Trophoblast cell (in vitro differentiated cells and primary cell): ENCODE measurements around the gene RFC2.

Experiments
- DNase-seq, 2 donors: peaks; one replicate each; pipeline ENCODE4 v3.0.0-alpha.2; 2016
- H2AFZ ChIP-seq: 2 replicates; pipeline ENCODE4 v1.6.1; 2013; ENCODE audit warnings: low read length, moderate library complexity, mild to moderate bottlenecking; ENCODE audit not compliant: insufficient read depth, poor library complexity
- H2AK5ac ChIP-seq: 2 replicates; pipeline ENCODE4 v1.6.1; 2013; ENCODE audit warnings: mild to moderate bottlenecking, low read length
- H2BK120ac ChIP-seq: 2 replicates; pipeline ENCODE4 v1.6.1; 2013; ENCODE audit warnings: low read length, mild to moderate bottlenecking, moderate library complexity; ENCODE audit not compliant: insufficient read depth, poor library complexity
- H2BK12ac ChIP-seq: 2 replicates; pipeline ENCODE4 v1.6.1; 2013; ENCODE audit warnings: mild to moderate bottlenecking, low read length, moderate library complexity
- H2BK5ac ChIP-seq: 2 replicates; pipeline ENCODE4 v1.6.1; 2013; ENCODE audit warnings: low read length, low read depth, moderate library complexity, mild to moderate bottlenecking; ENCODE audit not compliant: poor library complexity
- H3K14ac ChIP-seq: 2 replicates; pipeline ENCODE4 v1.6.1; 2013; ENCODE audit warnings: mild to moderate bottlenecking, low read length
- H3K18ac ChIP-seq: 2 replicates; pipeline ENCODE4 v1.6.1; 2013; ENCODE audit warnings: mild to moderate bottlenecking, low read length
- H3K23ac ChIP-seq: 2 replicates; pipeline ENCODE4 v1.6.1; 2013; ENCODE audit warnings: low read length
- H3K27ac ChIP-seq: 2 replicates; pipeline ENCODE4 v1.5.1; 2013; ENCODE audit warnings: low read depth, mild to moderate bottlenecking, inconsistent platforms, low read length, moderate library complexity
- H3K27me3 ChIP-seq: 2 replicates; pipeline ENCODE4 v1.6.1; 2013; ENCODE audit warnings: inconsistent platforms, mild to moderate bottlenecking, low read length, moderate library complexity; ENCODE audit not compliant: insufficient read depth
- H3K36me3 ChIP-seq, 2 experiments: 1 replicate in 1 of 2; 2 replicates in 1 of 2; pipeline ENCODE4 v1.6.1; 2013; ENCODE audit warnings: low read length in 2 of 2, mild to moderate bottlenecking in 2 of 2, moderate library complexity in 1 of 2; ENCODE audit not compliant: insufficient read depth in 2 of 2, control insufficient read depth in 1 of 2
- H3K4ac ChIP-seq: 2 replicates; pipeline ENCODE4 v1.6.1; 2013; ENCODE audit warnings: low read depth, mild to moderate bottlenecking, low read length, moderate library complexity
- H3K4me1 ChIP-seq, 2 experiments: 1 replicate in 1 of 2; 2 replicates in 1 of 2; pipeline ENCODE4 v1.6.1; 2013; ENCODE audit warnings: low read length in 2 of 2, mild to moderate bottlenecking in 2 of 2, moderate library complexity in 1 of 2; ENCODE audit not compliant: insufficient read depth in 2 of 2, control insufficient read depth in 1 of 2
- H3K4me2 ChIP-seq: 2 replicates; pipeline ENCODE4 v1.6.1; 2013; ENCODE audit warnings: inconsistent platforms, mild to moderate bottlenecking, low read length, moderate library complexity
- H3K4me3 ChIP-seq: 2 replicates; pipeline ENCODE4 v1.5.1; 2013; ENCODE audit warnings: mild to moderate bottlenecking, low read depth, low read length, inconsistent platforms
- H3K79me1 ChIP-seq: one replicate; pipeline ENCODE4 v1.6.1; 2013; ENCODE audit warnings: low read length
- H3K79me2 ChIP-seq: 2 replicates; pipeline ENCODE4 v1.6.1; 2013; ENCODE audit warnings: low read length, mild to moderate bottlenecking; ENCODE audit not compliant: control insufficient read depth, insufficient read depth, poor library complexity
- H3K9ac ChIP-seq: 2 replicates; pipeline ENCODE4 v1.6.1; 2013; ENCODE audit warnings: mild to moderate bottlenecking, low read length
- H3K9me3 ChIP-seq: 2 replicates; pipeline ENCODE4 v1.6.1; 2013; ENCODE audit warnings: low read depth, mild to moderate bottlenecking, control low read depth, inconsistent platforms, low read length; ENCODE audit not compliant: insufficient read depth
- H4K12ac ChIP-seq: 2 replicates; pipeline ENCODE4 v1.6.1; 2013; ENCODE audit warnings: low read depth, mild to moderate bottlenecking, low read length, moderate library complexity
- H4K8ac ChIP-seq: 2 replicates; pipeline ENCODE4 v1.6.1; 2013; ENCODE audit warnings: low read depth, mild to moderate bottlenecking, low read length, moderate library complexity
- H4K91ac ChIP-seq: one replicate; pipeline ENCODE4 v1.6.1; 2013; ENCODE audit warnings: low read depth, mild to moderate bottlenecking, low read length, moderate library complexity
- WGBS: extraction: QIAGEN DNeasy Blood & Tissue Kit; methylation state at CpG from one replicate; pipeline ENCODE4 v1.1.7; 2013; ENCODE audit warnings: missing lambda C conversion rate; ENCODE audit not compliant: insufficient read length, insufficient coverage; ENCODE audit errors: extremely low coverage; 5-methylcytosine and 5-hydroxymethylcytosine counted together

RFC2 gene

GRCh38 chr7:74269757-74270277 is 15.6 kb upstream of the RFC2 start:
- no peaks in the 10 kb centered on the region for H3K27me3 ChIP-seq
- no peak overlapping the region for H3K9ac ChIP-seq
- no peaks in the 10 kb centered on the region for H3K36me3 ChIP-seq
- H4K8ac ChIP-seq, result no peak overlapping the region
- H3K79me2 ChIP-seq, result no peaks in the 10 kb centered on the region
- H3K9me3 ChIP-seq, result no peaks in the 10 kb centered on the region
- no peak overlapping the region for H4K12ac ChIP-seq
- H2AFZ ChIP-seq, result peak overlapping the region; percentile 11
- no peak overlapping the region for H2AK5ac ChIP-seq
- H3K79me1 ChIP-seq, result peaks cover 5% of the 10 kb centered on the region
- no peak overlapping the region for H2BK5ac ChIP-seq
- WGBS, result no CpG with 5 or more reads among the region's 17 CpGs
- no peak overlapping the region for H3K14ac ChIP-seq
- no peak overlapping the region for H4K91ac ChIP-seq
- peaks cover 6 to 9% of the 10 kb centered on the region in 2 experiments for H3K4me1 ChIP-seq
- no peak overlapping the region for H2BK12ac ChIP-seq
- H3K23ac ChIP-seq, result no peak overlapping the region
- peak overlapping the region; percentile 51 for H3K4me3 ChIP-seq
- H3K18ac ChIP-seq, result no peak overlapping the region
- no peak overlapping the region for H3K27ac ChIP-seq
- H3K4me2 ChIP-seq, result peak overlapping the region; percentile 89
- no peak overlapping the region for H2BK120ac ChIP-seq
- peak; percentile 40 to 72 for DNase-seq
- no peak overlapping the region for H3K4ac ChIP-seq

- Histone ChIP-seq H3K4me2 (no peak overlapping the region), H4K12ac (no peak overlapping the region), H3K4me3 (no peak overlapping the region), H4K8ac (no peak overlapping the region), H3K27ac (no peak overlapping the region), H4K91ac (no peak overlapping the region), H2BK12ac (no peak overlapping the region), H3K4ac (no peak overlapping the region), H2BK120ac (no peak overlapping the region), H3K18ac (no peak overlapping the region), H3K36me3 (no peaks in the 10 kb centered on the region), H3K9ac (no peak overlapping the region), H2AK5ac (no peak overlapping the region), H3K4me1 (peaks cover 6 to 9% of the 10 kb centered on the region in 2 experiments), H2BK5ac (no peak overlapping the region), H3K9me3 (no peaks in the 10 kb centered on the region), H3K79me1 (peaks cover 5% of the 10 kb centered on the region), H3K79me2 (no peaks in the 10 kb centered on the region), H2AFZ (no peak overlapping the region), H3K27me3 (no peaks in the 10 kb centered on the region), H3K23ac (no peak overlapping the region), H3K14ac (no peak overlapping the region)
- peak in 1 of 2 donors; percentile 48 for DNase-seq
- no CpG with 5 or more reads among the region's 13 CpGs for WGBS
These were observed 13.8 kb upstream of the RFC2 start for GRCh38 chr7:74267756-74268565.

GRCh38 chr7:74266191-74266963 is 12.2 kb upstream of the RFC2 start:
- no peak overlapping the region for H3K9ac ChIP-seq
- no peak overlapping the region for H3K18ac ChIP-seq
- H4K12ac ChIP-seq, result no peak overlapping the region
- no peak overlapping the region for H3K4me3 ChIP-seq
- no peaks in the 10 kb centered on the region for H3K79me1 ChIP-seq
- no peak overlapping the region for H3K23ac ChIP-seq
- no peak overlapping the region for H2AK5ac ChIP-seq
- no peaks in the 10 kb centered on the region for H3K36me3 ChIP-seq
- H3K4ac ChIP-seq, result no peak overlapping the region
- WGBS, result no CpG with 5 or more reads among the region's 7 CpGs
- H4K8ac ChIP-seq, result no peak overlapping the region
- H3K27ac ChIP-seq, result no peak overlapping the region
- no peak overlapping the region for H3K14ac ChIP-seq
- H3K79me2 ChIP-seq, result no peaks in the 10 kb centered on the region
- no peak overlapping the region for H2BK12ac ChIP-seq
- no peak for DNase-seq
- H3K4me2 ChIP-seq, result no peak overlapping the region
- no peak overlapping the region for H2AFZ ChIP-seq
- no peaks in the 10 kb centered on the region for H3K9me3 ChIP-seq
- H3K4me1 ChIP-seq, result peaks cover 0 to 2% of the 10 kb centered on the region in 2 experiments
- H4K91ac ChIP-seq, result no peak overlapping the region
- H3K27me3 ChIP-seq, result no peaks in the 10 kb centered on the region
- H2BK5ac ChIP-seq, result no peak overlapping the region
- no peak overlapping the region for H2BK120ac ChIP-seq

- H3K4me3 ChIP-seq, result no peak overlapping the region
- H4K91ac ChIP-seq, result no peak overlapping the region
- H3K18ac ChIP-seq, result no peak overlapping the region
- no peaks in the 10 kb centered on the region for H3K79me1 ChIP-seq
- peaks cover 0 to 2% of the 10 kb centered on the region in 2 experiments for H3K4me1 ChIP-seq
- no peak overlapping the region for H3K4me2 ChIP-seq
- no peaks in the 10 kb centered on the region for H3K27me3 ChIP-seq
- no peak overlapping the region for H3K27ac ChIP-seq
- H4K8ac ChIP-seq, result no peak overlapping the region
- H3K36me3 ChIP-seq, result no peaks in the 10 kb centered on the region
- no peak overlapping the region for H2BK120ac ChIP-seq
- H3K14ac ChIP-seq, result no peak overlapping the region
- H3K79me2 ChIP-seq, result no peaks in the 10 kb centered on the region
- WGBS, result no CpG with 5 or more reads among the region's 21 CpGs
- H2BK5ac ChIP-seq, result no peak overlapping the region
- H4K12ac ChIP-seq, result no peak overlapping the region
- H3K9me3 ChIP-seq, result no peaks in the 10 kb centered on the region
- H2AFZ ChIP-seq, result no peak overlapping the region
- H3K4ac ChIP-seq, result no peak overlapping the region
- H2AK5ac ChIP-seq, result no peak overlapping the region
- H2BK12ac ChIP-seq, result no peak overlapping the region
- no peak overlapping the region for H3K9ac ChIP-seq
- H3K23ac ChIP-seq, result no peak overlapping the region
- no peak for DNase-seq
These were observed 9.4 kb upstream of the RFC2 start for GRCh38 chr7:74263399-74264120.
